Liver (tissue), 9 donors: ENCODE results near the gene ANAPC5. TPM values are rescaled to one million over a fixed set of nuclear protein-coding genes. Genes with fewer than 3 reads are reported as not detected.

Experiments used
- DNase-seq: peaks from one replicate; pipeline ENCODE4 v3.0.0-alpha.2; 2017; ENCODE audit warnings: low spot score
- H3K27ac ChIP-seq, 2 donors: one replicate each; pipeline ENCODE4 v1.7.0; 2013; ENCODE audit warnings: inconsistent platforms in 2 of 2, low read length in 2 of 2, control low read depth in 1 of 2, low read depth in 1 of 2, mild to moderate bottlenecking in 1 of 2
- H3K27me3 ChIP-seq, 4 donors: one replicate each; pipeline versions ENCODE4 v1.6.1 to v1.7.0; 2013; ENCODE audit warnings: low read length in 3 of 4, inconsistent platforms in 1 of 4, mild to moderate bottlenecking in 1 of 4, moderate library complexity in 1 of 4; ENCODE audit not compliant: control insufficient read depth in 4 of 4, insufficient read depth in 4 of 4
- H3K36me3 ChIP-seq, 4 donors: one replicate each; pipeline versions ENCODE4 v1.6.1 to v1.7.0; 2013; ENCODE audit warnings: low read length in 3 of 4, mild to moderate bottlenecking in 3 of 4, low read depth in 1 of 4, moderate library complexity in 1 of 4; ENCODE audit not compliant: control insufficient read depth in 4 of 4, insufficient read depth in 3 of 4
- H3K4me1 ChIP-seq, 4 donors: one replicate each; pipeline versions ENCODE4 v1.6.1 to v1.7.0; 2013; ENCODE audit warnings: low read length in 3 of 4, mild to moderate bottlenecking in 3 of 4, moderate library complexity in 1 of 4; ENCODE audit not compliant: control insufficient read depth in 4 of 4, insufficient read depth in 4 of 4
- H3K4me3 ChIP-seq, 3 donors: one replicate each; pipeline versions ENCODE4 v1.6.1 to v1.7.0; 2013; ENCODE audit warnings: low read length in 3 of 3, control low read depth in 1 of 3, low read depth in 1 of 3, mild to moderate bottlenecking in 1 of 3
- H3K9ac ChIP-seq, 2 donors: one replicate each; pipeline ENCODE4 v1.7.0; 2013; ENCODE audit warnings: low read length in 2 of 2, mild to moderate bottlenecking in 2 of 2, moderate library complexity in 2 of 2, control low read depth in 1 of 2, low read depth in 1 of 2
- H3K9me3 ChIP-seq, 4 donors: one replicate each; pipeline versions ENCODE4 v1.6.1 to v1.7.0; 2013; ENCODE audit warnings: low read length in 3 of 4; ENCODE audit not compliant: control insufficient read depth in 4 of 4
- ATF3 ChIP-seq: IDR thresholded peaks from 2 replicates; pipeline ENCODE4 v1.6.1; 2016; ENCODE audit warnings: antibody characterized with exemption
- EGR1 ChIP-seq, 2 donors: IDR thresholded peaks; 2 replicates each; pipeline ENCODE4 v1.6.1; 2016 to 2018; ENCODE audit warnings: antibody characterized with exemption in 2 of 2, low read depth in 2 of 2
- FOXA1 ChIP-seq: IDR thresholded peaks from 2 replicates; pipeline ENCODE4 v1.6.1; 2016; ENCODE audit warnings: antibody characterized with exemption
- FOXA2 ChIP-seq: IDR thresholded peaks from 2 replicates; pipeline ENCODE4 v1.6.1; 2016; ENCODE audit warnings: antibody characterized with exemption
- GABPA ChIP-seq, 2 donors: IDR thresholded peaks in 1 of 2; conservative IDR thresholded peaks in 1 of 2; 2 replicates each; pipeline ENCODE4 v1.6.1; 2016; ENCODE audit warnings: antibody characterized with exemption in 2 of 2, mild to moderate bottlenecking in 1 of 2, moderate library complexity in 1 of 2
- HNF4G ChIP-seq: IDR thresholded peaks from 2 replicates; pipeline ENCODE4 v1.6.1; 2016; ENCODE audit warnings: antibody characterized with exemption
- JUND ChIP-seq, 2 donors: IDR thresholded peaks; 2 replicates each; pipeline ENCODE4 v1.6.1; 2016; ENCODE audit warnings: antibody characterized with exemption in 2 of 2
- MAX ChIP-seq: IDR thresholded peaks from 2 replicates; pipeline ENCODE4 v1.6.1; 2016; ENCODE audit warnings: antibody characterized with exemption
- NR2F2 ChIP-seq: IDR thresholded peaks from 2 replicates; pipeline ENCODE4 v1.6.1; 2016; ENCODE audit warnings: antibody characterized with exemption
- REST ChIP-seq: IDR thresholded peaks from 2 replicates; pipeline ENCODE4 v1.6.1; 2016; ENCODE audit warnings: antibody characterized with exemption, mild to moderate bottlenecking
- RXRA ChIP-seq, 2 donors: IDR thresholded peaks; 2 replicates each; pipeline ENCODE4 v1.6.1; 2017 to 2018; ENCODE audit warnings: antibody characterized with exemption in 2 of 2, mild to moderate bottlenecking in 1 of 2
- SP1 ChIP-seq: IDR thresholded peaks from 2 replicates; pipeline ENCODE4 v1.6.1; 2018; ENCODE audit warnings: antibody characterized with exemption, mild to moderate bottlenecking
- TAF1 ChIP-seq: conservative IDR thresholded peaks from 2 replicates; pipeline ENCODE4 v1.6.1; 2016; ENCODE audit warnings: antibody characterized with exemption, mild to moderate bottlenecking
- ZBTB33 ChIP-seq: IDR thresholded peaks from 2 replicates; pipeline ENCODE4 v1.6.1; 2016; ENCODE audit warnings: antibody characterized with exemption
- whole genome bisulfite sequencing: extraction: QIAGEN DNeasy Blood & Tissue Kit; methylation state at CpG from one replicate; pipeline ENCODE4 v1.1.7; 2013; 5-methylcytosine and 5-hydroxymethylcytosine counted together
- polyA plus RNA-seq, 2 donors: library from polyadenylated mRNA; stranded (reverse) in 1 of 2; unstranded in 1 of 2; fragments of 200-250 nt in 1 of 2; fragments of >200 nt in 1 of 2; fragmentation: Nextera tagmentation in 1 of 2; extraction: Ambion mirVana in 1 of 2; gene quantifications; one replicate each; pipeline versions ENCODE4 v1.2.1 to v1.2.3, GENCODE V29; 2013 to 2015
- total RNA-seq, 2 donors: library from RNA; depleted of rRNA; stranded (reverse); fragments of >200 nt; gene quantifications; one replicate each; pipeline ENCODE4 v1.2.3, GENCODE V29; 2014
- donor health status: healthy.
- donor health status: healthy.
- donor health status: healthy.
- donor health status: healthy.
- donor health status: healthy.

Gene ANAPC5
- total and polyA plus RNA-seq, 4 donors = 44.1 to 111 (median 62.2) TPM

- Histone ChIP-seq H3K4me1 (no peaks in the 10 kb centered on the region), H3K4me3 (no peak overlapping the region), H3K9ac (no peak overlapping the region), H3K9me3 (no peaks in the 10 kb centered on the region), H3K27me3 (no peaks in the 10 kb centered on the region), H3K36me3 (peaks cover 10 to 58% (median 37%) of the 10 kb centered on the region in 4 donors), H3K27ac (no peak overlapping the region)
- no peak for TF ChIP-seq TAF1
- no peak for TF ChIP-seq HNF4G
- no peak for TF ChIP-seq FOXA1
- no peak for TF ChIP-seq ATF3
- no peak for TF ChIP-seq SP1
- no peak for TF ChIP-seq EGR1 (IDR thresholded peaks at IDR 0.05; ENCODE audit: low read depth in 2 of 2)
- TF ChIP-seq GABPA (IDR thresholded peaks at IDR 0.05 in 1 of 2, conservative IDR thresholded peaks at IDR 0.05 in 1 of 2) = no peak
- 100% methylated on average over 1 of the region's 1 CpG for whole genome bisulfite sequencing
- DNase-seq = no peak
Measured at GRCh38 chr12:121267822-121268221, 84.4 kb downstream of the ANAPC5 start.

- 94% methylated on average over 10 of the region's 10 CpGs for WGBS
- no peak for TF ChIP-seq MAX
- TF ChIP-seq REST = no peak
- no peak for TF ChIP-seq ZBTB33
- no peak for TF ChIP-seq TAF1
- no peak for TF ChIP-seq EGR1 (IDR thresholded peaks at IDR 0.05; ENCODE audit: low read depth in 2 of 2)
- no peak for TF ChIP-seq JUND (IDR thresholded peaks at IDR 0.05)
- no peak for TF ChIP-seq NR2F2
- Histone ChIP-seq H3K4me3 (no peak overlapping the region), H3K36me3 (peaks cover 9 to 70% (median 48%) of the 10 kb centered on the region in 4 donors), H3K9me3 (no peaks in the 10 kb centered on the region), H3K4me1 (no peaks in the 10 kb centered on the region), H3K27me3 (no peaks in the 10 kb centered on the region), H3K9ac (no peak overlapping the region), H3K27ac (no peak overlapping the region)
- no peak for DNase-seq
Measured at GRCh38 chr12:121264951-121265515, 87.2 kb downstream of the ANAPC5 start.

GRCh38 chr12:121264135-121264534 is 88.1 kb downstream of the ANAPC5 start:
- H3K27ac ChIP-seq = no peak overlapping the region
- no peak overlapping the region for H3K4me3 ChIP-seq
- peaks cover 7 to 72% (median 45%) of the 10 kb centered on the region in 4 donors for H3K36me3 ChIP-seq
- H3K4me1 ChIP-seq = no peaks in the 10 kb centered on the region
- WGBS = 94% methylated on average over 8 of the region's 8 CpGs
- TF ChIP-seq MAX = no peak
- TF ChIP-seq FOXA2 = no peak
- TF ChIP-seq RXRA (IDR thresholded peaks at IDR 0.05) = no peak
- TF ChIP-seq GABPA (IDR thresholded peaks at IDR 0.05 in 1 of 2, conservative IDR thresholded peaks at IDR 0.05 in 1 of 2) = no peak
- no peak for TF ChIP-seq NR2F2
- no peak for TF ChIP-seq ATF3
- no peak for TF ChIP-seq TAF1
- TF ChIP-seq SP1 = no peak
- no peak for TF ChIP-seq HNF4G
- TF ChIP-seq REST = no peak
- H3K9me3 ChIP-seq = no peaks in the 10 kb centered on the region
- H3K9ac ChIP-seq = no peak overlapping the region
- no peak for DNase-seq
- H3K27me3 ChIP-seq = no peaks in the 10 kb centered on the region
